HG03064 (cell line): ENCODE measurements around the gene CD55.

Experiments
- ATAC-seq: cut with Tn5 transposase; IDR thresholded peaks from one replicate; pipeline ENCODE4 v1.9.1; 2021; ENCODE audit warnings: low read depth; ENCODE audit not compliant: unreplicated experiment

Gene CD55

GRCh38 chr1:207321079-207321789 lies at the start of gene CD55:
TSS of gene CD55 (plus strand) at chr1:207321678. CDS start at chr1:207321766, 88 bp downstream.
- peak; percentile 88 for ATAC-seq

GRCh38 chr1:207274882-207275281 lies 46.6 kb upstream of the CD55 start:
- no peak for ATAC-seq

GRCh38 chr1:207276465-207276864 lies 45.0 kb upstream of the CD55 start:
- no peak for ATAC-seq

- no peak for ATAC-seq
These were observed 44.2 kb upstream of the CD55 start for GRCh38 chr1:207277241-207277640.

- ATAC-seq, result no peak
These were observed 41.8 kb upstream of the CD55 start for GRCh38 chr1:207279652-207280051.

GRCh38 chr1:207280706-207281105 lies 40.8 kb upstream of the CD55 start:
- no peak for ATAC-seq

GRCh38 chr1:207282058-207282457 lies 39.4 kb upstream of the CD55 start:
- ATAC-seq, result no peak

- ATAC-seq, result no peak
These were observed 38.7 kb upstream of the CD55 start for GRCh38 chr1:207282496-207283380.

GRCh38 chr1:207283421-207283820 lies 38.1 kb upstream of the CD55 start:
- ATAC-seq, result no peak

- ATAC-seq, result no peak
These were observed 37.1 kb upstream of the CD55 start for GRCh38 chr1:207284209-207284897.

GRCh38 chr1:207286786-207287468 lies 34.6 kb upstream of the CD55 start:
- ATAC-seq, result no peak

- no peak for ATAC-seq
These were observed 33.2 kb upstream of the CD55 start for GRCh38 chr1:207288315-207288714.

- no peak for ATAC-seq
These were observed 31.7 kb upstream of the CD55 start for GRCh38 chr1:207289756-207290155.

GRCh38 chr1:207291723-207292122 lies 29.8 kb upstream of the CD55 start:
- no peak for ATAC-seq

- ATAC-seq, result no peak
These were observed 23.3 kb upstream of the CD55 start for GRCh38 chr1:207298186-207298585.

- ATAC-seq, result no peak
These were observed 22.7 kb upstream of the CD55 start for GRCh38 chr1:207298636-207299398.

GRCh38 chr1:207300970-207301369 lies 20.5 kb upstream of the CD55 start:
- no peak for ATAC-seq

- no peak for ATAC-seq
These were observed 18.7 kb upstream of the CD55 start for GRCh38 chr1:207302618-207303393.
